HG03280 (cell line): Measurements from ENCODE around the gene PCDHGB4.
A peak's percentile ranks its signal among the peaks of the same experiment; 100 is the strongest.
"Not testable (repeated sequence)": the region's sequence is repeated elsewhere in the genome, so short reads cannot be mapped to it uniquely, and the experiment has no call there.

Source experiments
- ATAC-seq: cut with Tn5 transposase; IDR thresholded peaks from one replicate; pipeline ENCODE4 v1.9.1; 2021; ENCODE audit warnings: mild to moderate bottlenecking, moderate library complexity; ENCODE audit not compliant: unreplicated experiment

PCDHGB4 gene

DNA sequence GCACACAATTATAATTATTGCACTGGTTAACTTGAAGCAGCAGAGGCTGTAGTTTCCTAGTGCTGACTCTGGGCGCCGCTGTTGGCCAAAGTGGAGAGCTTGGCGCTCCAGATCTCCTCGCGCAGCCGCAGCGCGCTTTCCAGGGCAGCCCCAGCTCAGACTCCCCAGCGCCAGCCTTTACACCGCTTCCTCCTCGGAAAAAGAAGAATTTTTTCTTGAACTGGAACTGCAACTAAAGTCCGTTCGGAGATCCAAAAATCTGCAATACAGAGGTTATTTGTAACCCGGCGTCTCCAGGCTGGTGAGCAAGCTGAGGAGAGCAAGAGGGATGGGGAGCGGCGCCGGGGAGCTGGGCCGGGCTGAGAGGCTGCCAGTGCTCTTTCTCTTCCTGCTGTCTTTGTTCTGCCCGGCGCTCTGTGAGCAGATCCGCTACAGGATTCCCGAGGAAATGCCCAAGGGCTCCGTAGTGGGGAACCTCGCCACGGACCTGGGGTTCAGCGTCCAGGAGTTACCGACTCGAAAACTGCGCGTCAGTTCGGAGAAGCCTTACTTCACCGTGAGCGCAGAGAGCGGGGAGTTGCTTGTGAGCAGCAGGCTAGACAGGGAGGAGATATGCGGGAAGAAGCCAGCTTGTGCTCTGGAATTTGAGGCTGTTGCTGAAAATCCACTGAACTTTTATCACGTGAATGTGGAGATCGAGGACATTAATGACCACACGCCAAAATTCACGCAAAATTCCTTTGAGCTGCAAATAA, at the start of gene PCDHGB4:
TSS of gene PCDHGB4 (plus strand) at position 142 of the 755 bp plus-strand sequence. CDS start at position 329, 187 bp downstream.
- peak; percentile 93 for ATAC-seq

- ATAC-seq: no peak
Measured at GRCh38 chr5:141338538-141339306, 48.8 kb upstream of the PCDHGB4 start, which contains the start of gene PCDHGA2. Gene PCDHGA2 (plus strand): TSS chr5:141338760.

- ATAC-seq: not testable (repeated sequence)
Measured at GRCh38 chr5:141340781-141341354, 46.6 kb upstream of the PCDHGB4 start.

DNA sequence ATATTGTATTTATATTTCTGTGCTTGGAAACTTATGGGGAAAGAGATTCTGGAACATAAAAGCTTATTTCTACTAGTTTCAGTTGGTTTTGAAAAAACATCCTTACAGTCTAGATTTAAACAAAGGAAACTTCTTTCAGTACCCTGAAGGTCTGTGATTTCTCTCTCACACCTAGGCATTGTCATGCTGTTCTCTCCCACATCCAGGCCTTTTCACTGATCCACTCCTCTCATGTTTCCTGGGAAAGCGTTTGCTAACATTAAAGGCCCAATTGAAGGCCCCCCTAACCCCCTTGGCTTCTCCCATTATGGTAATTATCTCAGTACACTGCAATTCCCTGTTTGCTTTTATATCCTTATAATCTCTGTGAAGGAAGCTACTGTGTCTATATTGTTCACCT, 44.7 kb upstream of the PCDHGB4 start:
- ATAC-seq: no peak

- ATAC-seq: no peak
Measured at GRCh38 chr5:141343242-141343952, 44.1 kb upstream of the PCDHGB4 start, which contains the start of gene PCDHGA3. Gene PCDHGA3 (plus strand): TSS chr5:141343829. CDS start chr5:141344034, 205 bp downstream.

DNA sequence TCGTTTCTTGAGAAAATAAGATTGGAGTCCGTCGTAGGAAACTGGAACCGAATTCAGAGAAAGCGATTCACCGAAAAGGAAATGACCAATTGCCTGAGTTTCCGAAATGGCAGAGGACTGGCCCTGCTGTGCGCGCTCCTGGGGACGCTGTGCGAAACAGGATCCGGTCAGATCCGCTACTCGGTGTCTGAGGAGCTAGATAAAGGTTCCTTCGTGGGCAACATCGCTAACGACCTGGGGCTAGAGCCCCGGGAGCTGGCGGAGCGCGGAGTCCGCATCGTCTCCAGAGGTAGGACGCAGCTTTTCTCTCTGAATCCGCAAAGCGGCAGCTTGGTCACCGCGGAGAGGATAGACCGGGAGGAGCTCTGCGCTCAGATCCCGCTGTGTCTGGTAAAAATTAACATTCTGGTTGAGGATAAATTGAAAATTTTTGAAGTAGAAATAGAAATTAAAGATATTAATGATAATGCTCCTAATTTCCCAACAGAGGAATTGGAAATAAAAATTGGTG, 43.5 kb upstream of the PCDHGB4 start:
- ATAC-seq: no peak

GRCh38 chr5:141345327-141345726, 42.2 kb upstream of the PCDHGB4 start:
- no peak for ATAC-seq

- not testable (repeated sequence) for ATAC-seq
Measured at GRCh38 chr5:141346017-141346416, 41.5 kb upstream of the PCDHGB4 start.

- peak; percentile 51 for ATAC-seq
Measured at GRCh38 chr5:141349917-141350619, 37.4 kb upstream of the PCDHGB4 start, which contains the start of gene PCDHGB1. Gene PCDHGB1 (plus strand): TSS chr5:141350099. CDS start chr5:141350261, 162 bp downstream.

DNA sequence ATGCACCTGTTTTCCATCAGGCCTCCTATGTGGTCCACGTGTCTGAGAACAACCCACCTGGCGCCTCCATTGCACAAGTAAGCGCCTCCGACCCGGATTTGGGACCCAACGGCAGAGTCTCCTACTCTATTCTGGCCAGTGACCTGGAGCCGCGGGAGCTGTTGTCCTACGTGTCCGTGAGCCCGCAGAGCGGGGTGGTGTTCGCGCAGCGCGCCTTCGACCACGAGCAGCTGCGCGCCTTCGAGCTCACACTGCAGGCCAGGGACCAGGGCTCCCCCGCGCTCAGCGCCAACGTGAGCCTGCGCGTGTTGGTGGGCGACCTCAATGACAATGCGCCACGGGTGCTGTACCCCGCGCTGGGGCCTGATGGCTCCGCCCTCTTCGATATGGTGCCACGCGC, 35.9 kb upstream of the PCDHGB4 start:
- ATAC-seq: no peak

DNA sequence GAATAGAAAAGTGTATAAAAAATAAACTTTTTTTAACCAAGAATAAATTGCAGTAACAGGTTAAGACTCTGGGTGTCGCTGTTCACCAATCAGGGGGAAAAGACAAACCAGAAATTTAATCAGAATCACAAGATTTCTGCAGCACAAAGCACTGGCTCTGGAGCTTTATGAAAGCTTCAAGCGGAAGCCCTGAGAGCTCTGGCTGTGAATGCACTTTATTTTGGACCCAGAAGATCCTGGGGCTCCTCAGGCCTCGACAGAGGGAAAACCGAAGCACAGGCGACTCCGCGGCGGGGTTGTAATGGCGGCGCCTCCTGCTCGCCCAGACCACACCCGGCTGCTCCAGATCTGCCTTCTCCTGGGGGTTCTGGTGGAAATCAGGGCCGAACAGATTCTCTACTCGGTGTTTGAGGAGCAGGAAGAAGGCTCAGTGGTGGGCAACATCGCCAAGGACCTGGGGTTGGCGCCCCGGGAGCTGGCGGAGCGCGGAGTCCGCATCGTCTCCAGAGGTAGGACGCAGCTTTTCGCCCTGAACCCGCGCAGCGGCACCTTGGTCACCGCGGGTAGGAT, 32.5 kb upstream of the PCDHGB4 start, which contains the start of gene PCDHGA4:
TSS of gene PCDHGA4 (plus strand) at position 122 of the 570 bp plus-strand sequence. CDS start at position 209, 87 bp downstream.
- ATAC-seq: no peak

- no peak for ATAC-seq
Measured at GRCh38 chr5:141355641-141356040, 31.9 kb upstream of the PCDHGB4 start.

GRCh38 chr5:141356133-141356532, 31.4 kb upstream of the PCDHGB4 start:
- ATAC-seq: no peak

DNA sequence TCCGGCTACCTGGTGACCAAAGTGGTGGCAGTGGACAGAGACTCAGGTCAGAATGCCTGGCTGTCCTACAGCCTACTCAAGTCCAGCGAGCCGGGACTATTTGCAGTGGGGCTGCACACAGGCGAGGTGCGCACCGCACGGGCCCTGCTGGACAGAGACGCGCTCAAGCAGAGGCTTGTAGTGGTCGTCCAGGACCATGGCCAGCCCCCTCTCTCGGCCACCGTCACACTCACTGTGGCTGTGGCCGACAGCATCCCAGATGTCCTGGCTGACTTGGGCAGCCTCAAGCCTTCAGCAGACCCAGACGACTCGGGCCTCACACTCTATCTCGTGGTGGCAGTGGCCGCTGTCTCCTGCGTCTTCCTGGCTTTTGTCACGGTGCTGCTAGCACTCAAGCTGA, 30.5 kb upstream of the PCDHGB4 start:
- ATAC-seq: no peak

GRCh38 chr5:141359790-141360426, 27.6 kb upstream of the PCDHGB4 start, which contains the start of gene PCDHGB2:
Gene PCDHGB2 (plus strand): TSS chr5:141359994. CDS start chr5:141360136, 142 bp downstream.
- peak; percentile 69 for ATAC-seq

GRCh38 chr5:141360685-141361084, 26.8 kb upstream of the PCDHGB4 start:
- no peak for ATAC-seq

DNA sequence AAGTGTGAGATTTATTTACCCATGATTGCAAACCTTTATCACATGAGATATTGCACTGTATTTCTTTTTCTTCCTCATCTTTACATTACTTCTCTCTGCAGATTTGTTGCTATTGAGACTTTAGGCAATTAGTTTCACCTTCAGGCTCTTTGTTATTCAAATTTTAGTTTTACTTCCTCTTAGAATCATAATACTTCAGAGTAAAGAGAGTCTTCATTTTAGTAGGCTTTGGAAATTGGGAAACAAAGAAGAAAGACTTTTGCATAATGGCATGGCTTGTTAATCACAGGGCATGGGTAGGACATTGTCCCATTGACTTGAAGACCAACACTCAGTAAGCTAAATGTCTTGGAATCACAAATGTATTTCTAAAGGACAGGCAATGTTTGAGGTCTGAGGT, 24.8 kb upstream of the PCDHGB4 start:
- no peak for ATAC-seq

DNA sequence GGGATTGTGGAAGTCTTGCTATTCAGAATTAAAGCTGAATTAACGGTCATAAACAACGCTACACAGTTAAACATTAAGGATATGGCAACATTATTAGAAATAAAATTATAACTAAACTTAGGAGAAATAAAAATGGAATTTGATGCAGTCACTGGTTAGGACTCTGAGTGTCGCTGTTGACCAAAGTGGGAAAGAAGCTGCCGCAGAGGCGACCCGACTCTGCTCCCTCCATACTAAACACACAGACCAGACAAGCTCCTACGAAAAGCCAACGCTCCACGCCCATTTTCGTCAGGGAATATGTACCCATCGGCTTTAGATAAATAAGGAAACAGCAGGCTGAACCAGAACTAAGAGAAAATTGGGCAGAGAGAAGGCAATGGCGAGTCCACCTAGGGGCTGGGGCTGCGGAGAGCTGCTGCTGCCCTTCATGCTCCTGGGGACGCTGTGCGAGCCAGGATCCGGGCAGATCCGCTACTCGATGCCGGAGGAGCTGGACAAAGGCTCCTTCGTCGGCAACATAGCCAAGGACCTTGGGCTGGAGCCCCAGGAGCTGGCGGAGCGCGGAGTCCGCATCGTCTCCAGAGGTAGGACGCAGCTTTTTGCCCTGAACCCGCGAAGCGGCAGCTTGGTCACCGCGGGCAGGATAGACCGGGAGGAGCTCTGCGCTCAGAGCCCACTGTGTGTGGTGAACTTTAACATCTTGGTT, 23.4 kb upstream of the PCDHGB4 start, which contains the start of gene PCDHGA5:
TSS of gene PCDHGA5 (plus strand) at position 211 of the 709 bp plus-strand sequence. CDS start at position 380, 169 bp downstream.
- ATAC-seq: no peak
